CD4-positive, alpha-beta T cell treated with Interleukin-4 for 4 hours (primary cell): ENCODE data around the gene SSX4.
"Not testable (repeated sequence)": the region's sequence is repeated elsewhere in the genome, so short reads cannot be mapped to it uniquely, and the experiment has no call there.

Experiments
- DNase-seq: peaks from one replicate; pipeline ENCODE4 v3.0.0-alpha.2; 2020

The SSX4 gene

DNA sequence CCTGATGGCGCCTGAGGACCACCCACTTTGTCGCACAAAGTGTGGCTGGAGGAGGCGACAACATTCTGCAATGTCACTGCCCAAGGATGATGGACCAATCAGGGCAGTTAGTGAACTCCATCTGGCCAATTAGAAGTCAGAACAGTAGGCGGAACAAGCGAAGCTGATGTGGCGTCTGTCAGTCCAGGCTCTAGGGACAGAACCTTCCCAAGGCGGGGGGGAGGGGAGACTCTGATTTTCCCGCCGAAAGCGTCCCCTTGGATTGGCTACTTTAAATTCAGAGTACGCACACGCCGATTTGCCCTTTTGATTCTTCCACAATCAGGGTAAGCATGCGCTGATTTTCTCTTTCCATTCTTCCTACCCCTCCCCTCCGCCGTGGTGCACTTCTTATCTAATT lies at the start of gene SSX4:
SSX4 (plus strand) TSS at position 301 of the 400 bp plus-strand sequence. CDS start 515 bp downstream, outside the sequence.
- not testable (repeated sequence) for DNase-seq

GRCh38 chrX:48346059-48346458 lies 37.3 kb upstream of the SSX4 start:
- DNase-seq: not testable (repeated sequence)

DNA sequence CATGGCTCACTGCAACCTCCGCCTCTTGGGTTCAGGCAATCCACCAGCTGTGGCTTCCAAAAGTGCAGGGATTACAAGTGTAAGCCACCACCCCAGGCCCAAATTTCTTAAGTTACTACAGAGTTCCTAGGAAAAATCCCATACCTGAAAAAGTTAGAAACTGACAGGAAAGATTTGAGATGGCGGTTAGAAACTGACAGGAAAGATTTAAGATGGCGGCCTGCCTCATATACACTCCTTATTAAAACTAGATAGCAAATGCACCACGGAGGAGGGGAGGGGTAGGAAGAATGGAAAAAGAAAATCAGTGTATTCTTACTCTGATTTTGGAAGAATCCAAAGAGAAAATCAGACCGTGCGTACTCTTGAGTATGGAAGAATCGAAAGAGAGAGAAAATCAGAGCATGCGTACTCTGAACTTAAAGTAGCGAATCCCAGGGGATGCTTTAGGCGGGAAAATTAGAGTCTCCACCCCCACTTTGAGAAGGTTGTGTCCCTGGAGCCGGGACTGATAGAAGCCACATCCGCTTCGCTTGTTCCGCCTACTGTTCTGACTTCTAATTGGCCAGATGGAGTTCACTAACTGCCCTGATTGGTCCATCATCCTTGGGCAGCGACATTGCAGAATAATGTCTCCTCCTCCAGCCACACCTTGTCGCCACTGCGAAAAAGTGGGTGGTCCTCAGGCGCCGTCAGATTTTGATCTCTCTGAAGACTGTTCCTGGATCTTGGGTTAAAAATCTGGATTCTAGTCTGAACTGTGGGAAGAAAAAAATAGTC lies 26.8 kb upstream of the SSX4 start, which contains the start of gene SSX3:
SSX3 (minus strand) TSS at position 389 of the 780 bp plus-strand sequence. CDS start 1,454 bp downstream, outside the sequence.
- DNase-seq: not testable (repeated sequence)

DNA sequence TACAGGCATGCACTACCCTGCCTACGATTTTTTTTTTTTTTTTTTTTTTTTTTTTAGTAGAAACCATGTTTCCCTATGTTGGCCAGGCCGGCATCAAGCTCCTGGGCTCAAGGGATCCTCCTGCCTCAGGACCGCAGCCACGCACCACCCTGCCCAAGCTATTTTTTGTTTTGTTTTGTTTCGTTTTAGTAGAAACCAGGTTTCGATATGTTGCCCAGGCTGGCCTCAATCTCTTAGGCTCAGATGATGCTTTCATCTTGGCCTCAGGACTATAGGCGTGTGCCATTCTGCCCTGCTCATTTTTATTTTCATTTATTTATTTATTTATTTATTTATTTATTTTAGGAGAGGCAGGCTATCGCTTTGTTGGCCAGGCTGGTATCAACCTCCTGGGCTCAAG lies 25.7 kb upstream of the SSX4 start:
- no peak for DNase-seq

GRCh38 chrX:48359281-48359680 lies 24.1 kb upstream of the SSX4 start:
- not testable (repeated sequence) for DNase-seq

GRCh38 chrX:48367717-48368408 lies 15.5 kb upstream of the SSX4 start:
- not testable (repeated sequence) for DNase-seq

GRCh38 chrX:48370408-48370807 lies 12.9 kb upstream of the SSX4 start:
- not testable (repeated sequence) for DNase-seq

GRCh38 chrX:48396931-48397330 lies 13.6 kb downstream of the SSX4 start:
- not testable (repeated sequence) for DNase-seq

DNA sequence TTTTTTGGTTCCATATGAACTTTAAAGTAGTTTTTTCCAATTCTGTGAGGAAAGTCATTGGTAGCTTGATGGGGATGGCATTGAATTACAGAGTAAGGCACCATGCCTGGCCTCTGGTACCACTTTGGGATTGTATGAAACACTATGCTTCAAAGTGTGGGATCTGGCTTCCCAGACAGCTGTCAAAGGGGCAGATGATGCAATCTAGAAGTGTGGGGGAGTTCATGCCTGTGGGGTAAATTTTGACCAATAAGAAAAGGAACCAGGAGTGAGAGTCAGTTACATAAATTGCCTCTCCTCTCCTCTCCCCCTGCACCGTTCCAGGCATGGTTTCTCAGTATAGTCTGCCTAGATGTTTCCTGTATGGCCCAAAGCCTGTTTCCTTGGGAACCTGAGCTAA lies 14.5 kb downstream of the SSX4 start:
- not testable (repeated sequence) for DNase-seq

GRCh38 chrX:48411860-48412259 lies 28.5 kb downstream of the SSX4 start, which contains the start of gene SSX4B:
Gene SSX4B (minus strand): TSS chrX:48411960. CDS start chrX:48411372, 588 bp downstream.
- not testable (repeated sequence) for DNase-seq

DNA sequence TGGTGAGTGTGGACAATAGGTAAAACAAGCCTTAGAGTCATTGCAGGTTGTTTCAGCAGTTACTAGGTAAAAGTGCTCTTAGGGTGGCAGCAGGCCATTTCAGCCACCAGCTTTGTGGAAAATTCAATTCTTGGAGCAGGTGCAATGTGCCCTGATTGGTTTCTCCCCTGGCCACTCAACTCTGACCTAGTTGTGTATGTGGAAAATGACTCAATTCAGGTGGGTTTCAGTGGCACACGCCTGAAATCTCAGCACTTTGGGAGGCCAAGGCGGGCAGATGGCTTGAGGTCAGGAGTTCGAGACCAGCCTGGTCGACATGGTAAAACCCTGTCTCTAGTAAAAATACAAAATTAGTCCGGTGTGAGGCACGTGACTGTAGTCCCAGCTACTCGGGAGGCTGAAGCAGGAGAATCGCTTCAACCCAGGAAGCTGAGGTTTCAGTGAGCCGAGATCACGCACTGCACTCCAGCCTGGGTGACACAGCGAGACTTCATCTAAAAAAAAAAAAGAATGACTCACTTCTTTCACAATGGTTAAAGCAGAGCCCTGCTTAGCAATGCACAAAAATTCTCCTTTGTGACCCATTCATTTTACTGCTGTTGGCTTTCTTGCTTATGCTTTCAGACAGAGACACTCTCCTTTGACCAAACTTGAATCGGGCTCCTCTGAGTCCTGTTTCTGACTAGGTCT lies 43.8 kb downstream of the SSX4 start:
- DNase-seq: not testable (repeated sequence)

GRCh38 chrX:48429606-48430005 lies 46.3 kb downstream of the SSX4 start:
- DNase-seq: not testable (repeated sequence)

GRCh38 chrX:48430166-48430565 lies 46.8 kb downstream of the SSX4 start:
- not testable (repeated sequence) for DNase-seq

- peak; percentile 0 for DNase-seq
These were observed 50.4 kb downstream of the SSX4 start for GRCh38 chrX:48433713-48434112.
